Measurements from ENCODE around the gene MGAT4C.
"Not testable (repeated sequence)": the region's sequence is repeated elsewhere in the genome, so short reads cannot be mapped to it uniquely, and the experiment has no call there.

MGAT4C gene

GRCh38 chr12:86228656-86229055 lies 27.5 kb downstream of the MGAT4C start:
- no peak for DNase-seq

GRCh38 chr12:86226481-86226880 lies 29.7 kb downstream of the MGAT4C start:
- no peak for DNase-seq

- no peak for DNase-seq
Observed at GRCh38 chr12:86216591-86216990, 39.6 kb downstream of the MGAT4C start.

DNA sequence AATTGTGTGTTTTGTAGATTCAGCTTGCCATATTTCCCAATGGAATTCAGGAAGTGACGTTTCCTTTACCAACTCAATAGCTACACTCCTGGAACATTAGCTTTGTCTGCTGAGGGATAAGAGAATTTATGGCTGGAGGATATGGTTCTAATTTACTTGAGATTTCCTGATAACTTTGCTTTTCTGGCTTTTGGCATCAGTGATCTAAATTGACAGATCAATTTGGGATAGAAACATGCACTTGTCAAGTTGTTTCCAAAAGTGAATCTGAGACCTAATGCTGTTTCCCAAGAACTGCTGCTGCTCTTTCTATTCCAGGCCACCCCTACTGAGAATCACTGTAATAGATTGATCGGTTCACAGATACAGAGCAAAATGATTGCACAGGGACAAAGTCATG lies 43.2 kb downstream of the MGAT4C start:
- no peak for DNase-seq

DNA sequence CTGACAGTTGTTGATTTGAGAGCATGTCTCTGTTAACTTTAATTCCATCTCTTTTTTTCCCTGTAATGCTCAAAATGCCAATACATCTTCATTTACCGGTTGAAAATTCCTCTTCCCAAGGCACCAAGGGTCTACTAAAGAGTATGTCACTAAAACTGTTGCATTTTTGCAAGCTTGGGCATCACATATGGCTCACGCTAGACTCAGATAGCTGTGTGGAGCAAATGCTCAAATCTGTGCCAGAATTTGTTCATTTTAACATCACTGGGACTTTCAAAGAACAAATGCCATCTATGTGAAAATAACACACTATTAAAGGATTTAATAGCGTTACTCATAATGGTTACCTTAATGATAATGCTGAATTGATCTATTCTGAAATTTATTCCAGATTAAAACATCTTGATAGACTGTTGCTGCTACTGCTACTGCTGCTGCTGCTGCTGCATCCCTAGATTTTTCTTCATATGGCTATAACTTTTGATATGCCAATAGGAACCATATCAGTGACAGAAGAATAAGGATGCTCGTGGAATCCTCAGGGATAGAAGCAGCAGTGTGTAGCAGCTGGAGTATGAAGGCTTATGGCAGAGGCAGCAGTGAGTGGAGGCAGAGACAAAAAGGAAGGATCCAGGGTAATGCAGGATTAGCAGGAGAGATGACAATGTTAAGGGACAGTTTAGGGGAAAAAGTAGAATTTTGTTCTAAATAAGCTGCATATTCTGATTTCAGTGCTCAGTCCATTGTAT lies 57.3 kb downstream of the MGAT4C start:
- no peak for DNase-seq

GRCh38 chr12:86196465-86196864 lies 59.7 kb downstream of the MGAT4C start:
- no peak for DNase-seq

DNA sequence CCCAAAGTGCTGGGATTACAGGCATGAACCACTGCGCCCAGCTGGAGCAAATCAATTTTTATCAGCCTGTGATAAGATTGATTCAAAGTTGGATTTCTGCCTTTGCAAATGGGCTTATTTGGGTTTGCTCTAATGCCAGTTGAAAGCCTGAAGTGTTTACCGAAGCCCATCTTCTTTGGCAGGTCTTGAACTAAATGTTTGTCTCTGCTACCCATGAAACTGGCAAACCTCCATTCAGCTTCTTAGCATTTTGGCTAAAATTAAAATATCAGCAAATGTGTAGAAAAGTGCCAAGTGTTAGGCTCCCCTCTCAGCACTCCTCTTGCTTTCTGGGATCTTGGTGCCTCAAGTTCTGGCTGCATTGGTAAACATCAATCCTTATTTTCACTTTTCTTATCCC lies 61.5 kb downstream of the MGAT4C start:
- no peak for DNase-seq

DNA sequence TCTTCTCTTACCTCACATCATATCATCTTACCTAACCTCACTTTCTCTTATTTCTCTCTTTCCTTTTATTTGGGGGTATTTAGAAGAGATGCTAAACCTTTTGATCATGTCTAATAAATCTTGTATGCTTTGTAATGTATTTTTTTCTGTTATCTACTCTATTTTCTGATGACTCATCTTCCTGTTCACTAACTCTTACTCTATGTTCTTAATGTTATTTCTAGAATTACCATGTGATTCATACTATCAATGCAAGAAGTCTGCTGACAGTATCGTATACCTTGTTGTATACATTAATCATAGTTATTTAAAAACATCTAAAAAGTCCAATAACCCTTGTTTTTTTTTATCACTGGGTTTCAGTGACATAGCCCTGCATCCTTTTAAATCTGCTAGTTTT lies 62.3 kb downstream of the MGAT4C start:
- no peak for DNase-seq

- no peak for DNase-seq
Observed at GRCh38 chr12:86188226-86188625, 68.0 kb downstream of the MGAT4C start.

GRCh38 chr12:86186449-86186848 lies 69.7 kb downstream of the MGAT4C start:
- no peak for DNase-seq

GRCh38 chr12:86179855-86180254 lies 76.3 kb downstream of the MGAT4C start:
- DNase-seq = no peak

GRCh38 chr12:86174188-86174587 lies 82.0 kb downstream of the MGAT4C start:
- DNase-seq = no peak

GRCh38 chr12:86172913-86173443 lies 83.2 kb downstream of the MGAT4C start:
- no peak for DNase-seq

- DNase-seq = no peak
Observed at GRCh38 chr12:86170051-86170450, 86.1 kb downstream of the MGAT4C start.

DNA sequence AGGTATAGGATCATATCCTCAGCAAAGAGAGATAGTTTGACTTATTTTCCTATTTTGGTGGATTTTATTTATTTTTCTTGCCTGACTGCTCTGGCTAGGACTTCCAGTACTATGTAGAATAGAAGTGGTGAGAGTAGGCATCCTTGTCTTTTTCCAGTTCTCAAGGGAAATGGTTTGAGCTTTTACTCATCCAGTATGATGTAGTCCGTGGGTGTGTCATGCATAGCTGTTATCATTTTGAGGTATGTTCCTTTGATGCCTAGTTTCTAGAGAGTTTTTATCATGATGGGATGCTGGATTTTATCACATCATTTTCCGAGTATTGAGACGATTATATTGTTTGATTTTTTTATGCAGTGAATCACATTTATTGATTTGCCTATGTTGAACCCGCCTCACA lies 97.2 kb downstream of the MGAT4C start:
- DNase-seq = no peak

DNA sequence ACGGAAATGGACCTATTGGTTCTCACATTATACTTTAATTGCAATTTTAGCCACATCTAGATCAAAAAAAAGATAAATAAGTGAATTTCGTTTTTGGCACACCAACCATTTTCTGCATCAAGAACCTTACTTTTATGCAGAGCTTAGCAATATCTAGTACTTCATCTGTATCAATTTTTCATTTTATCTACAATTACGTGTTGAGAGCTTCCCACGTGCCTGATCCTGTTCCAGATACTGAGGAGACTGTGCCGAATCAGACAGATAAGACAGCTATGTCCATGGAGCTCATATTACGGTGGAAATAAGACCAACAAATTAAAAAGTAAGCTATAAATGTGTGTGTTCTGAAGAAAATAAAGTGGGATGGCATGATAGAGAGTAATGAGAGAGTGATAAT lies 101.6 kb downstream of the MGAT4C start:
- no peak for DNase-seq

GRCh38 chr12:86148612-86149011 lies 107.6 kb downstream of the MGAT4C start:
- DNase-seq = no peak

GRCh38 chr12:86148071-86148470 lies 108.1 kb downstream of the MGAT4C start:
- no peak for DNase-seq

DNA sequence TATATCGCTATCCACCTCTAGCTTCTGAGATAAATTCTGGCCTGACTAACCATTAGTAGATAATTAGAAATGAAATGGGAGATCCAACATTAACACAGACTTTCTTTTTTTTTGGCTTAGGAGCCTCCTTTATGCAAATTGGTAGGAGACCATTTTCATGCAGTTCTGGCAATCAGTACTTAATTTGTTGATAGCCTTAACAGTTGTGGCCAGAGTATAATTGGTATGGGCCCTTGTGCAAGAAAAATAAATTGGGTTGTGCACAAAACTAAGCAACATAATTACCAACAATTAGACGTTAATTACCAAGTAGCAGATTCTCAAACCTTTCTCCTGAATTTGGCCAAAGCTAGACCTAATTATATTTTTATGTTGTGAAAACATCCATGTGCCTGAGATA lies 111.0 kb downstream of the MGAT4C start:
- DNase-seq = no peak

GRCh38 chr12:86143162-86143561 lies 113.0 kb downstream of the MGAT4C start:
- no peak for DNase-seq

DNA sequence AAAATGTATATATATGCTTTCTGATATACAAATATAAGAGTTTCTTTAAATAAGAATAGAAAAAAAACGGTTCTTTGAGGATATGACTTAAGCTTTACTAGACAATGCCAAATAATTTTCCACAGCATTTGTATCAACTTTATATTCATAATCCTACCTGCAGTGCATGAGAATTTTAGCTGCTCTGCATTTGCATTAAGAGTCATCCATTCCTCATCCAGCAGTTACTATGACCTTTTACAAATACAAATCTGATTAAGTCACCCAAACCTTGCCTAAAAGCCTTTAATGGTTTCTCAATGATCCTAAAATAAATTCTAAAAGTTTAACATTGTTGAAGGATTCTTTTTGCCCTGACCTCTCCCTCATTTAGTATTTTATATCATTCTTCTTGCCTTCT lies 116.5 kb downstream of the MGAT4C start:
- no peak for DNase-seq

GRCh38 chr12:86138770-86139169 lies 117.4 kb downstream of the MGAT4C start:
- DNase-seq = no peak

- no peak for DNase-seq
Observed at GRCh38 chr12:86137936-86138335, 118.3 kb downstream of the MGAT4C start.

- DNase-seq = no peak
Observed at GRCh38 chr12:86134561-86134960, 121.6 kb downstream of the MGAT4C start.

- not testable (repeated sequence) for DNase-seq
Observed at GRCh38 chr12:86126900-86127299, 129.3 kb downstream of the MGAT4C start.
